H1 (cell line): ENCODE results near the gene TTC27. TPM values are rescaled to one million over a fixed set of nuclear protein-coding genes. Genes with fewer than 3 reads are reported as not detected.

ENCODE experiments used
- CTCF ChIA-PET: fragments of 300-600 bp; sonication (Branson Sonifier 250); formaldehyde crosslinking; loops from one replicate; lab custom pipeline; 2021; ENCODE audit not compliant: partially characterized antibody; lab: Charles Lee
- POLR2A ChIA-PET: fragments of 300-600 bp; sonication (Branson Sonifier 250); formaldehyde crosslinking; loops from one replicate; lab custom pipeline; 2021; ENCODE audit warnings: inconsistent platforms; ENCODE audit not compliant: partially characterized antibody; lab: Charles Lee
- DNase-seq, 2 experiments: peaks; one replicate each; pipeline versions ENCODE4 v3.0.0 to v3.0.0-alpha.2; 2010 to 2022; ENCODE audit warnings: low spot score in 2 of 2, low read depth in 1 of 2, mixed read lengths in 1 of 2
- FAIRE-seq: peaks from 2 replicates; lab custom pipeline; 2011; peaks lifted over from hg19 to GRCh38; lab: Jason Lieb, UNC
- H2AFZ ChIP-seq: 2 replicates; pipeline ENCODE4 v1.8.1; 2012; ENCODE audit warnings: low read length, inconsistent platforms
- H2AK5ac ChIP-seq: 2 replicates; pipeline ENCODE4 v1.6.1; 2013; ENCODE audit warnings: low read depth, low read length
- H2BK120ac ChIP-seq: replicated peaks from 2 replicates; pipeline ENCODE3; 2013; ENCODE audit warnings: low read depth, low read length, inconsistent platforms
- H2BK12ac ChIP-seq: 2 replicates; pipeline ENCODE4 v1.6.1; 2013; ENCODE audit warnings: low read depth, low read length
- H2BK15ac ChIP-seq: 2 replicates; pipeline ENCODE4 v1.6.1; 2013; ENCODE audit warnings: low read length
- H2BK20ac ChIP-seq: 2 replicates; pipeline ENCODE4 v1.6.1; 2013; ENCODE audit warnings: low read length
- H2BK5ac ChIP-seq: 2 replicates; pipeline ENCODE4 v1.6.1; 2013; ENCODE audit warnings: low read depth, low read length
- H3K14ac ChIP-seq: 2 replicates; pipeline ENCODE4 v1.6.1; 2013; ENCODE audit warnings: inconsistent platforms; ENCODE audit not compliant: insufficient read length
- H3K18ac ChIP-seq: 2 replicates; pipeline ENCODE4 v1.6.1; 2013; ENCODE audit warnings: low read length; ENCODE audit errors: extremely low read depth
- H3K23ac ChIP-seq: 2 replicates; pipeline ENCODE4 v1.6.1; 2013; ENCODE audit warnings: inconsistent platforms; ENCODE audit not compliant: insufficient read length
- H3K23me2 ChIP-seq: 2 replicates; pipeline ENCODE4 v1.6.1; 2013; ENCODE audit warnings: low read depth, low read length
- H3K27ac ChIP-seq: 2 replicates; pipeline ENCODE4 v1.6.1; 2011; ENCODE audit warnings: low read depth, low read length, inconsistent platforms
- H3K27me3 ChIP-seq, 4 experiments: replicated peaks in 1 of 4; 1 replicate in 1 of 4; 2 replicates in 3 of 4; pipeline versions ENCODE4 v1.6.1 to v1.8.1; 2011 to 2013; ENCODE audit warnings: low read length in 3 of 4, mild to moderate bottlenecking in 3 of 4, inconsistent platforms in 2 of 4, mixed read lengths in 2 of 4, moderate library complexity in 1 of 4; ENCODE audit not compliant: control insufficient read depth in 3 of 4, insufficient read depth in 3 of 4; ENCODE audit errors: extremely low read depth in 1 of 4
- H3K36me3 ChIP-seq, 4 experiments: 2 replicates each; pipeline versions ENCODE4 v1.6.1 to v1.8.1; 2011 to 2013; ENCODE audit warnings: mild to moderate bottlenecking in 4 of 4, low read length in 3 of 4, moderate library complexity in 2 of 4, control low read depth in 1 of 4, inconsistent platforms in 1 of 4; ENCODE audit not compliant: insufficient read depth in 4 of 4, control insufficient read depth in 2 of 4
- H3K4ac ChIP-seq: replicated peaks from 2 replicates; pipeline ENCODE3; 2013; ENCODE audit warnings: low read length, low read depth, mixed read lengths, inconsistent platforms; ENCODE audit not compliant: insufficient read length
- H3K4me1 ChIP-seq, 4 experiments: replicated peaks in 1 of 4; 1 replicate in 1 of 4; 2 replicates in 3 of 4; pipeline versions ENCODE4 v1.6.1 to v1.8.1; 2011 to 2013; ENCODE audit warnings: low read length in 3 of 4, inconsistent platforms in 2 of 4, mixed read lengths in 1 of 4; ENCODE audit not compliant: insufficient read depth in 4 of 4, control insufficient read depth in 3 of 4
- H3K4me2 ChIP-seq, 2 experiments: 2 replicates each; pipeline versions ENCODE4 v1.6.1 to v1.8.1; 2011 to 2013; ENCODE audit warnings: low read depth in 2 of 2, low read length in 2 of 2, control low read depth in 1 of 2, inconsistent platforms in 1 of 2, mild to moderate bottlenecking in 1 of 2; ENCODE audit not compliant: insufficient read depth in 1 of 2
- H3K4me3 ChIP-seq, 4 experiments: fragments of 200-600, 300-600 bp in 1 of 4; sonication (generic), shearing (Covaris generic), sonication (Bioruptor Twin) in 1 of 4; 2 replicates each; pipeline versions ENCODE4 v1.5.1 to v1.8.1; 2011 to 2016; ENCODE audit warnings: low read length in 4 of 4, low read depth in 3 of 4, control low read depth in 2 of 4, inconsistent platforms in 2 of 4, mild to moderate bottlenecking in 2 of 4, mixed read lengths in 1 of 4, moderate library complexity in 1 of 4; ENCODE audit not compliant: insufficient read depth in 2 of 4; ENCODE audit errors: extremely low read depth in 1 of 4
- H3K56ac ChIP-seq: replicated peaks from 2 replicates; pipeline ENCODE3; 2013; ENCODE audit warnings: low read depth, mild to moderate bottlenecking, mixed read lengths, low read length, inconsistent platforms; ENCODE audit not compliant: insufficient read length
- H3K79me1 ChIP-seq: 2 replicates; pipeline ENCODE4 v1.6.1; 2013; ENCODE audit warnings: low read depth, low read length, control low read depth
- H3K79me2 ChIP-seq, 2 experiments: 2 replicates each; pipeline versions ENCODE4 v1.6.1 to v1.8.1; 2012 to 2013; ENCODE audit warnings: low read length in 2 of 2, mild to moderate bottlenecking in 2 of 2, inconsistent platforms in 1 of 2; ENCODE audit not compliant: insufficient read depth in 2 of 2, control insufficient read depth in 1 of 2
- H3K9ac ChIP-seq, 4 experiments: replicated peaks in 1 of 4; 1 replicate in 1 of 4; 2 replicates in 3 of 4; pipeline versions ENCODE4 v1.6.1 to v1.8.1; 2011 to 2013; ENCODE audit warnings: low read depth in 3 of 4, low read length in 3 of 4, control low read depth in 2 of 4, mild to moderate bottlenecking in 2 of 4, moderate library complexity in 2 of 4, inconsistent platforms in 1 of 4; ENCODE audit errors: extremely low read depth in 1 of 4
- H3K9me3 ChIP-seq, 2 experiments: 2 replicates each; pipeline versions ENCODE4 v1.6.1 to v1.8.1; 2012 to 2013; ENCODE audit warnings: mild to moderate bottlenecking in 2 of 2, moderate library complexity in 2 of 2, control low read depth in 1 of 2, inconsistent platforms in 1 of 2, low read depth in 1 of 2, low read length in 1 of 2, mixed read lengths in 1 of 2; ENCODE audit not compliant: insufficient read depth in 2 of 2
- H4K20me1 ChIP-seq, 2 experiments: replicated peaks in 1 of 2; 2 replicates each; pipeline versions ENCODE3 to v1.8.1; 2011 to 2013; ENCODE audit warnings: inconsistent platforms in 2 of 2, low read length in 2 of 2, mild to moderate bottlenecking in 1 of 2; ENCODE audit not compliant: insufficient read depth in 2 of 2, control insufficient read depth in 1 of 2
- H4K5ac ChIP-seq: 2 replicates; pipeline ENCODE4 v1.6.1; 2013; ENCODE audit warnings: low read length, low read depth, mixed read lengths, inconsistent platforms; ENCODE audit not compliant: insufficient read length
- H4K8ac ChIP-seq: 2 replicates; pipeline ENCODE4 v1.8.0; 2013; ENCODE audit warnings: mild to moderate bottlenecking, moderate library complexity, low read length, inconsistent platforms; ENCODE audit not compliant: insufficient read depth; ENCODE audit errors: extremely low read depth
- H4K91ac ChIP-seq: replicated peaks from 2 replicates; pipeline ENCODE3; 2013; ENCODE audit warnings: low read length, mixed read lengths, inconsistent platforms; ENCODE audit not compliant: insufficient read length
- CHD1 ChIP-seq: IDR thresholded peaks from 2 replicates; pipeline ENCODE4 v1.6.1; 2012; ENCODE audit warnings: low read depth, low read length, improper control_type of control experiment
- EGR1 ChIP-seq: IDR thresholded peaks from 2 replicates; pipeline ENCODE4 v1.6.1; 2011; ENCODE audit warnings: low read depth, low read length, borderline replicate concordance
- MAFK ChIP-seq: IDR thresholded peaks from 2 replicates; pipeline ENCODE4 v1.6.1; 2012; ENCODE audit warnings: low read depth, mild to moderate bottlenecking, improper control_type of control experiment, low read length
- POU5F1 ChIP-seq: IDR thresholded peaks from 2 replicates; pipeline ENCODE4 v1.6.1; 2011; ENCODE audit warnings: low read depth, mild to moderate bottlenecking, low read length, moderate library complexity
- RNF2 ChIP-seq: fragments of 200-900, 300-1000 bp; sonication (generic); IDR thresholded peaks from 2 replicates; pipeline ENCODE4 v1.7.1; 2016; ENCODE audit warnings: borderline replicate concordance, low read depth, mild to moderate bottlenecking, antibody characterized with exemption, low read length; ENCODE audit not compliant: poor library complexity, severe bottlenecking; ENCODE audit errors: missing control alignments
- SP4 ChIP-seq: IDR thresholded peaks from 2 replicates; pipeline ENCODE4 v1.6.1; 2012; ENCODE audit warnings: low read length, inconsistent platforms
- ZNF274 ChIP-seq: IDR thresholded peaks from 2 replicates; pipeline ENCODE4 v1.7.0; 2012; ENCODE audit warnings: low read length, borderline replicate concordance; ENCODE audit errors: extremely low read depth
- WGBS, 2 experiments: shearing (Covaris generic) in 1 of 2; methylation state at CpG; one replicate each; pipeline versions ENCODE4 v1.1.6 to v1.1.7; 2013 to 2015; ENCODE audit warnings: low lambda C conversion rate in 2 of 2, mixed read lengths in 2 of 2, inconsistent platforms in 1 of 2, low coverage in 1 of 2, missing lambda C conversion rate in 1 of 2; ENCODE audit not compliant: insufficient replicate concordance in 2 of 2, insufficient coverage in 1 of 2, insufficient read length in 1 of 2; ENCODE audit errors: extremely low coverage in 1 of 2, missing lambda C conversion rate in 1 of 2; 5-methylcytosine and 5-hydroxymethylcytosine counted together
- polyA plus RNA-seq, 7 experiments: library from polyadenylated mRNA; depleted of rRNA in 3 of 7; stranded (reverse) in 5 of 7; unstranded in 2 of 7; fragments of >200 nt in 5 of 7; fragments of 200-250 nt in 2 of 7; gene quantifications; 1 replicate in 5 of 7; 2 replicates in 1 of 7; 4 replicates in 1 of 7; pipeline versions ENCODE4 v1.2.1 to v1.2.3, GENCODE V29; 2011 to 2013; ENCODE audit warnings: missing spikeins in 2 of 7, mixed read lengths in 2 of 7
- total RNA-seq: library from RNA; stranded (reverse); fragmentation: NEBNext Ultra II Directional; extraction: Animal tissue kit (Norgen Biotek cat#: 25700); gene quantifications from 2 replicates; pipeline ENCODE4 v1.2.1, GENCODE V29; 2021
- TF ChIP-seq, protein P1 (sequence below): IDR thresholded peaks from 2 replicates; pipeline ENCODE4 v1.6.1; 2011; ENCODE audit warnings: low read length, improper control_type of control experiment
- TF ChIP-seq, protein P2 (sequence below): IDR thresholded peaks from 2 replicates; pipeline ENCODE4 v1.6.1; 2012; ENCODE audit warnings: inconsistent platforms

Gene TTC27
- total and polyA plus RNA-seq, 2 of the 8 experiments (the other 6 are each of a cell fraction or from before 2014, with no cell fraction given): 13.8 to 29.1 TPM

DNA sequence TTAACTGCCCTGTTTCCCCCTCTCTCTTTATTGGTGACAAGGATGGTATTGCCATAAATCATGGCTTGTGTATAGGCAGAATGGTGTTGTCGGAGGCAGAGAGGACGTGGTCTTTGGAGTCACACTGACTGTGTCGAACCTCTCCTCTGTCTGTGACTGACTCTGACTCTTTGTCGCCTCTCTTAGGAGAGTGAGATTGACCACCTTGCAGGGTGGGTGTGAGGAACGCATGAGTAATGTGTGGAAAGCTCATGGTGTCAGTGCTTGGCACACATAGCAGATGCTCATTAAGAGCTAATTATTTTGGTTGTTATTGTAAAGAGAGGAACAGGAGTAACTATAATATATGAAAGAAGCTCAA lies 145.6 kb downstream of the TTC27 start:
- H3K9ac ChIP-seq: no peak overlapping the region; a peak in 1 of 7 replicates
- H3K36me3 ChIP-seq: no peaks in the 10 kb centered on the region; a peak in 1 of 8 replicates
- no peaks in the 10 kb centered on the region for H3K79me1 ChIP-seq
- FAIRE-seq (no peak), DNase-seq (no peak)
- no peak overlapping the region; the same call in 1 of the 2 replicates for H2BK12ac ChIP-seq
- no peaks in the 10 kb centered on the region for H3K9me3 ChIP-seq
- H4K91ac ChIP-seq: no peak overlapping the region
- CTCF ChIA-PET: interaction anchor here (0.5 to 4.3 kb wide), 28 partner anchors 11 to 1225 kb away, joined by 3 to 27 read pairs (median 4); no protein-coding TSS in a partner anchor
- H2BK120ac ChIP-seq: no peak overlapping the region
- H3K4ac ChIP-seq: no peak overlapping the region
- H3K14ac ChIP-seq: no peak overlapping the region
- no peak overlapping the region for H2AFZ ChIP-seq
- H3K56ac ChIP-seq: no peak overlapping the region
- no peak overlapping the region for H4K8ac ChIP-seq
- H2BK15ac ChIP-seq: no peak overlapping the region
- peaks cover 0 to 9% (median 3%) of the 10 kb centered on the region in 4 experiments; a peak in 2 of 7 replicates for H3K4me1 ChIP-seq
- POLR2A ChIA-PET: no interaction called here
- H3K4me3 ChIP-seq: no peak overlapping the region
- no peak overlapping the region for H2BK5ac ChIP-seq
- no peak overlapping the region for H3K23ac ChIP-seq
- TF ChIP-seq, protein P1, sequence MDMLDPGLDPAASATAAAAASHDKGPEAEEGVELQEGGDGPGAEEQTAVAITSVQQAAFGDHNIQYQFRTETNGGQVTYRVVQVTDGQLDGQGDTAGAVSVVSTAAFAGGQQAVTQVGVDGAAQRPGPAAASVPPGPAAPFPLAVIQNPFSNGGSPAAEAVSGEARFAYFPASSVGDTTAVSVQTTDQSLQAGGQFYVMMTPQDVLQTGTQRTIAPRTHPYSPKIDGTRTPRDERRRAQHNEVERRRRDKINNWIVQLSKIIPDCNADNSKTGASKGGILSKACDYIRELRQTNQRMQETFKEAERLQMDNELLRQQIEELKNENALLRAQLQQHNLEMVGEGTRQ: no peak
- no peak for TF ChIP-seq CHD1
- no peak for TF ChIP-seq POU5F1
- no peak for TF ChIP-seq SP4
- TF ChIP-seq EGR1: no peak
- TF ChIP-seq MAFK: no peak
- TF ChIP-seq, protein P2, sequence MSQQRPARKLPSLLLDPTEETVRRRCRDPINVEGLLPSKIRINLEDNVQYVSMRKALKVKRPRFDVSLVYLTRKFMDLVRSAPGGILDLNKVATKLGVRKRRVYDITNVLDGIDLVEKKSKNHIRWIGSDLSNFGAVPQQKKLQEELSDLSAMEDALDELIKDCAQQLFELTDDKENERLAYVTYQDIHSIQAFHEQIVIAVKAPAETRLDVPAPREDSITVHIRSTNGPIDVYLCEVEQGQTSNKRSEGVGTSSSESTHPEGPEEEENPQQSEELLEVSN: no peak
- TF ChIP-seq ZNF274: no peak
- no peak for TF ChIP-seq RNF2
- H2BK20ac ChIP-seq: no peak overlapping the region
- H3K23me2 ChIP-seq: no peaks in the 10 kb centered on the region
- no peak overlapping the region; the same call in 1 of the 2 replicates for H3K27ac ChIP-seq
- no peaks in the 10 kb centered on the region for H4K20me1 ChIP-seq
- H2AK5ac ChIP-seq: no peak overlapping the region
- no peak overlapping the region for H4K5ac ChIP-seq
- no peak overlapping the region for H3K4me2 ChIP-seq
- 89% methylated on average over 5 of the region's 5 CpGs; no CpG with 5 or more reads in 1 of the 2 experiments for WGBS, 2 experiments
- no peaks in the 10 kb centered on the region for H3K27me3 ChIP-seq
- H3K18ac ChIP-seq: no peak overlapping the region; the same call in 1 of the 2 replicates
- H3K79me2 ChIP-seq: no peaks in the 10 kb centered on the region; a peak in 1 of 4 replicates
